Left ventricle myocardium inferior (tissue), 1 donor: ENCODE data around the gene ARSI. TPM values are rescaled to one million over a fixed set of nuclear protein-coding genes. Genes with fewer than 3 reads are reported as not detected.

ENCODE experiments used
- DNase-seq: peaks from one replicate; pipeline ENCODE4 v3.0.0-alpha.2; 2020
- H3K27ac ChIP-seq: fragments of 200-600 bp; replicated peaks from 2 replicates; pipeline ENCODE4 v1.8.0; 2021
- H3K27me3 ChIP-seq: fragments of 200-600 bp; 2 replicates; pipeline ENCODE4 v1.8.0; 2021; ENCODE audit warnings: low read depth
- H3K36me3 ChIP-seq: fragments of 200-600 bp; 2 replicates; pipeline ENCODE4 v1.8.0; 2021
- H3K4me1 ChIP-seq: fragments of 200-600 bp; 2 replicates; pipeline ENCODE4 v1.8.0; 2021
- H3K4me3 ChIP-seq: fragments of 200-600 bp; 2 replicates; pipeline ENCODE4 v1.8.0; 2021; ENCODE audit warnings: mild to moderate bottlenecking, moderate library complexity
- H3K9me3 ChIP-seq: fragments of 200-600 bp; replicated peaks from 2 replicates; pipeline ENCODE4 v1.8.0; 2021
- intact Hi-C: fragments of 100-400 bp; cut with micrococcal nuclease; formaldehyde crosslinking; loops from one replicate; pipeline ENCODE4 v1.11.0; 2022
- total RNA-seq: library from RNA; stranded (reverse); fragmentation: NEBNext Ultra II Directional; extraction: Animal tissue kit (Norgen Biotek cat#: 25700); gene quantifications from one replicate; pipeline ENCODE4 v1.2.1, GENCODE V29; 2021
- TF ChIP-seq, protein P1 (sequence below): fragments of 200-600 bp; IDR thresholded peaks from 2 replicates; pipeline ENCODE4 v1.8.0; 2021; ENCODE audit warnings: antibody characterized with exemption, mild to moderate bottlenecking, borderline replicate concordance
- donor health status: DM: no; HTN: yes; CAD: no; lungs with severe emphysema.

ARSI gene
- total RNA-seq, 1 donor from 2014 or later = 0.16 TPM

GRCh38 chr5:150271296-150271692 is 31.4 kb downstream of the ARSI start:
- intact Hi-C loops = no loop called here
- Histone ChIP-seq H3K27ac (no peak overlapping the region), H3K9me3 (no peaks in the 10 kb centered on the region), H3K4me3 (no peak overlapping the region), H3K4me1 (no peaks in the 10 kb centered on the region), H3K27me3 (peaks cover 11% of the 10 kb centered on the region), H3K36me3 (no peaks in the 10 kb centered on the region)
- TF ChIP-seq, protein P1, sequence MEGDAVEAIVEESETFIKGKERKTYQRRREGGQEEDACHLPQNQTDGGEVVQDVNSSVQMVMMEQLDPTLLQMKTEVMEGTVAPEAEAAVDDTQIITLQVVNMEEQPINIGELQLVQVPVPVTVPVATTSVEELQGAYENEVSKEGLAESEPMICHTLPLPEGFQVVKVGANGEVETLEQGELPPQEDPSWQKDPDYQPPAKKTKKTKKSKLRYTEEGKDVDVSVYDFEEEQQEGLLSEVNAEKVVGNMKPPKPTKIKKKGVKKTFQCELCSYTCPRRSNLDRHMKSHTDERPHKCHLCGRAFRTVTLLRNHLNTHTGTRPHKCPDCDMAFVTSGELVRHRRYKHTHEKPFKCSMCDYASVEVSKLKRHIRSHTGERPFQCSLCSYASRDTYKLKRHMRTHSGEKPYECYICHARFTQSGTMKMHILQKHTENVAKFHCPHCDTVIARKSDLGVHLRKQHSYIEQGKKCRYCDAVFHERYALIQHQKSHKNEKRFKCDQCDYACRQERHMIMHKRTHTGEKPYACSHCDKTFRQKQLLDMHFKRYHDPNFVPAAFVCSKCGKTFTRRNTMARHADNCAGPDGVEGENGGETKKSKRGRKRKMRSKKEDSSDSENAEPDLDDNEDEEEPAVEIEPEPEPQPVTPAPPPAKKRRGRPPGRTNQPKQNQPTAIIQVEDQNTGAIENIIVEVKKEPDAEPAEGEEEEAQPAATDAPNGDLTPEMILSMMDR = no peak
- DNase-seq = no peak

- Histone ChIP-seq H3K9me3 (no peaks in the 10 kb centered on the region), H3K27me3 (peaks cover 9% of the 10 kb centered on the region), H3K27ac (no peak overlapping the region), H3K4me3 (no peak overlapping the region), H3K36me3 (no peaks in the 10 kb centered on the region), H3K4me1 (no peaks in the 10 kb centered on the region)
- TF ChIP-seq, protein P1 = no peak
- DNase-seq = no peak
- intact Hi-C loops = no loop called here
Observed at GRCh38 chr5:150270541-150271295, 32.0 kb downstream of the ARSI start.

DNA sequence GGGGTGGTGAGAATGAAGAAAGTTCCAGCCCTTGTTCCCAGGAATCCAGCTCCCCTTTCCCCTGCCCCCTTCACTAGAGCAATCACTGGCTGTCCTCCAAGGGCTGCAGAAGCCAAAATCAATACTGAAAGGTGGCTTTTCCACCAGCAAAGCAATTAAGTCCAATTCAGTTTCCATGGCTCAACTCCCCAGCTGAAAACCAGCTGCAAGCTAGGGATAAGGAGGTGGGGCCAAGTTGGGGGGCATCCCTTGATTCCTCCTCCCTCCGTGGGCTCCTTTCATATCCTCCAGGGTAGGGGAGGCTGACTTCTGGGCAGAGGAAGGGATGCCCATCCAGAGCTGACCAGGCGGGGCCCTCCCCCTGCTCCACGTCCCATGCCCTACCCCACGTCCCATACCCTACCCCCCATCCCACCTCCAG is 35.8 kb downstream of the ARSI start:
- H3K9me3 ChIP-seq = no peaks in the 10 kb centered on the region
- H3K36me3 ChIP-seq = no peaks in the 10 kb centered on the region
- intact Hi-C loops = no loop called here
- peaks cover 10% of the 10 kb centered on the region for H3K4me1 ChIP-seq
- H3K27me3 ChIP-seq = no peaks in the 10 kb centered on the region
- H3K27ac ChIP-seq = no peak overlapping the region
- no peak for DNase-seq
- H3K4me3 ChIP-seq = no peak overlapping the region
- TF ChIP-seq, protein P1 = no peak

DNA sequence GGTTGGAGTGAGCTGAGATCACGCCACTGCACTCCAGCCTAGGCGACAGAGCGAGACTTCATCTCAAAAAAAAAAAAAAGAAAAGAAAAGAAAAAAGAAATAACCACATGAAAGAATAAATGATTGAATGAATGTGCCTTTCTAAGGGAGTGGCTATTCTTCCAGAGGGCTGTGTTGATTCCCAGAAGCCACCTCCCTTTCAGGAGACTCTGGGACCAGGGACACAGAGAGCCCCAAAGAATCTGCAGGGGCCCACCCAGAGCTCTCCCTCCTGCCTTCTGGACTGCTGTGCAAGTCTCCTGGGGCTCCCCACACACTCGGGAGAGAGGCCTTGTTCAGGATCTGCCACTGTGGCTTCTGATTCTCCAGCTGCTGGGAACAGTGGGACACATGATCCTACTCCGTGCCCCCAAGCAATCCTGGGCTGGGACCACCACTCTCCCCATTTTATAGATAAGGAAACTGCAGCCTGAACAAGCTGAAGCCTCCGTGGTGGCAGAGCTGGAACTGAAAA is 36.8 kb downstream of the ARSI start:
- Histone ChIP-seq H3K27me3 (no peaks in the 10 kb centered on the region), H3K27ac (no peak overlapping the region), H3K4me3 (no peak overlapping the region), H3K4me1 (peaks cover 10% of the 10 kb centered on the region), H3K9me3 (no peaks in the 10 kb centered on the region), H3K36me3 (no peaks in the 10 kb centered on the region)
- intact Hi-C loops = no loop called here
- TF ChIP-seq, protein P1 = no peak
- no peak for DNase-seq

GRCh38 chr5:150264667-150265603 is 37.8 kb downstream of the ARSI start:
- Histone ChIP-seq H3K9me3 (no peaks in the 10 kb centered on the region), H3K4me3 (no peak overlapping the region), H3K27me3 (no peaks in the 10 kb centered on the region), H3K36me3 (no peaks in the 10 kb centered on the region), H3K27ac (no peak overlapping the region), H3K4me1 (peaks cover 10% of the 10 kb centered on the region)
- no peak for DNase-seq
- TF ChIP-seq, protein P1 = no peak
- intact Hi-C loops = no loop called here
